Measurements from ENCODE around the gene KLHL12.

KLHL12 gene

DNA sequence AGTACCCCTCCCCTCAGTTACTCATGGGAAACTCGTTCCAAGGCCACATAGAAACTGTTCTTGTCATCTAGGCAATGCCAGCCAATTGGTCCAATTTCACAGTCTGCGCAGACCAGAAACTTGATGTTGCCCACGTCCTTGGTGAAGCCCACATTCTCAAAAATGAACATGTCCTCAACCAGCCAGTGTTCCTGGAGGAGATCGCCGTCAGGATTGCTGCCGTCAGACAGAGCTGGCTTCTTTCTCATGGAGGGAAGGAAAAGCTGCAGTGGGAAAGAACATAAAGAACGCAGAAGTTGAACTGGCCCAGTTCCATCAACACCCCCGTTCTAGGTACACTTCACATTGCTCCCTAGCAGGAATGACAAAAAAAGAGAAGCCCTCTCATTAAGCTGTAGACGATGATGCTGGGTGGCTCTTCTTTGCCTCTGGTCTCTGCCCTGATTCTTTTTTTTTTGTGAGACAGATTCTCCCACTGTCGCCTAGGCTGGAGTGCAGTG lies 46.0 kb downstream of the KLHL12 start:
- Histone ChIP-seq H3K9me3 (no peaks in the 10 kb centered on the region), H3K36me3 (peaks cover 13 to 37% (median 32%) of the 10 kb centered on the region in 3 donors), H3K4me1 (no peaks in the 10 kb centered on the region), H3K27me3 (no peaks in the 10 kb centered on the region), H3K27ac (no peak overlapping the region), H3K4me3 (no peak overlapping the region)
- DNase-seq, result no peak
- intact Hi-C loops (cut with DNase I; ENCODE audit: low total_unique reads), result no loop called here
- TF ChIP-seq, protein P1, sequence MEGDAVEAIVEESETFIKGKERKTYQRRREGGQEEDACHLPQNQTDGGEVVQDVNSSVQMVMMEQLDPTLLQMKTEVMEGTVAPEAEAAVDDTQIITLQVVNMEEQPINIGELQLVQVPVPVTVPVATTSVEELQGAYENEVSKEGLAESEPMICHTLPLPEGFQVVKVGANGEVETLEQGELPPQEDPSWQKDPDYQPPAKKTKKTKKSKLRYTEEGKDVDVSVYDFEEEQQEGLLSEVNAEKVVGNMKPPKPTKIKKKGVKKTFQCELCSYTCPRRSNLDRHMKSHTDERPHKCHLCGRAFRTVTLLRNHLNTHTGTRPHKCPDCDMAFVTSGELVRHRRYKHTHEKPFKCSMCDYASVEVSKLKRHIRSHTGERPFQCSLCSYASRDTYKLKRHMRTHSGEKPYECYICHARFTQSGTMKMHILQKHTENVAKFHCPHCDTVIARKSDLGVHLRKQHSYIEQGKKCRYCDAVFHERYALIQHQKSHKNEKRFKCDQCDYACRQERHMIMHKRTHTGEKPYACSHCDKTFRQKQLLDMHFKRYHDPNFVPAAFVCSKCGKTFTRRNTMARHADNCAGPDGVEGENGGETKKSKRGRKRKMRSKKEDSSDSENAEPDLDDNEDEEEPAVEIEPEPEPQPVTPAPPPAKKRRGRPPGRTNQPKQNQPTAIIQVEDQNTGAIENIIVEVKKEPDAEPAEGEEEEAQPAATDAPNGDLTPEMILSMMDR (IDR thresholded peaks at IDR 0.05), result no peak

DNA sequence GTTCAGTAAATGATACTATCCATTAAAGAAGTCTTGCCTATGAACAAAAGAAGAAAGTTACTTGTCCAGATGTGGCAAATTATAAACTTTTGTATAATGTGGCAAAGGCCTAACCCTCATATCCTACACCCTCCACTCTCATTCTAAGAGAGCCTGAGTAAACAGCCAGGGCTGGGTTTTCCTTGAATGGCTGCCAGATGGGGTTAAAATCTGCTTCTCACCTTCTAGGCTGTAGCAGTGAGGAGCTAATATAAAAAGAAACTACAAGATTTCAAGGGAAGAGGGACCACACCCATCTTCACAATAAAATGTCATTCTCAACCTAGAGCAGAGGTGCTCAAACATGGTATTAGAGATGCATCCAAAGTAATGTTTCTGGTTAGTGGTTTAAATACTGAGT lies 47.0 kb downstream of the KLHL12 start:
- no peak for DNase-seq

DNA sequence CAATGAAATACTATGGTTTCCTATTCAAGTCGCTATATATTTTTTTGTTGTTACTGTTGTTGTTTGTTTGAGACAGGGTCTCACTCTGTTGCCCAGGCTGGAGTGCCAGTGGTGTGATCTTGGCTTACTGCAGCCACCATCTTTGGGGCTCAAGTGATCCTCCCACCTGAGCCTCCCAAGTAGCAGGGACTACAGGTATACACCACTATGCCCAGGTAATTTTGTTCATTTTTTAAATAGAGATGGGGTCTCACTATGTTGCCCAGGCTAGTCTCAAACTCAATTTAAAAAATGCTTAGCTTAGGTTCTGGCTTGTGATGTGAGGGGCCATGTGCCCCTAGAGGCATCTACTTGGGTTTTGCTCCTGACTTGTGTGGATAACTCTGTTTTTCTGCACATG lies 47.9 kb downstream of the KLHL12 start:
- TF ChIP-seq, protein P1 (IDR thresholded peaks at IDR 0.05), result no peak
- Histone ChIP-seq H3K27me3 (no peaks in the 10 kb centered on the region), H3K4me3 (no peak overlapping the region), H3K27ac (no peak overlapping the region), H3K4me1 (no peaks in the 10 kb centered on the region), H3K36me3 (peaks cover 13 to 37% (median 32%) of the 10 kb centered on the region in 3 donors), H3K9me3 (no peaks in the 10 kb centered on the region)
- intact Hi-C loops (cut with DNase I; ENCODE audit: low total_unique reads), result no loop called here
- DNase-seq, result no peak

More for the DNA sequence above, 47.0 kb downstream of the KLHL12 start:
- Histone ChIP-seq H3K4me3 (no peak overlapping the region), H3K4me1 (no peaks in the 10 kb centered on the region), H3K27me3 (no peaks in the 10 kb centered on the region), H3K27ac (no peak overlapping the region), H3K36me3 (peaks cover 13 to 37% (median 32%) of the 10 kb centered on the region in 3 donors), H3K9me3 (no peaks in the 10 kb centered on the region)
- TF ChIP-seq, protein P1 (IDR thresholded peaks at IDR 0.05), result no peak
- intact Hi-C loops (cut with DNase I; ENCODE audit: low total_unique reads), result no loop called here

DNA sequence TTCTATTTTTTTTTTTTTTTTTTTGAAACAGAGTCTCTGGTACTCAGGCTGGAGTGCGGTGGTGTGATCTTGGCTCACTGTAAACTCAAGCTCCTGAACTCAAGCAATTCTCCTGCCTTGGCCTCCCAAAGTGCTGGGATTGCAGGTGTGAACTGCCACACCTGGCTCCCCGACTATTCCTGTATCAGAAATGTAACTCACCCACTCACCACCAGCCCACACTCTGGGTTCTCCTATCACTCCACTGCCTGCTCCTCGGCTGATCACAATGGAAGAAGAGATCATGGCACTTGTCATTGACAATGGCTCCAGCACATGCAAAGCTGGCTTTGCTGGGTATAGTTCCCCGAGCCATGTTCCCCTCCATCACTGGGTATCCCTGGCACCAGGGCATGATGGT lies 54.0 kb downstream of the KLHL12 start:
- H3K4me3 ChIP-seq, result no peak overlapping the region
- H3K4me1 ChIP-seq, result no peaks in the 10 kb centered on the region
- no peak for DNase-seq
- TF ChIP-seq, protein P1 (IDR thresholded peaks at IDR 0.05), result no peak
- no peaks in the 10 kb centered on the region for H3K27me3 ChIP-seq
- no peaks in the 10 kb centered on the region for H3K9me3 ChIP-seq
- no peak overlapping the region for H3K27ac ChIP-seq
- H3K36me3 ChIP-seq, result peaks cover 0 to under 1% (median under 1%) of the 10 kb centered on the region in 3 donors
- intact Hi-C loops (cut with DNase I; ENCODE audit: low total_unique reads), result no loop called here

DNA sequence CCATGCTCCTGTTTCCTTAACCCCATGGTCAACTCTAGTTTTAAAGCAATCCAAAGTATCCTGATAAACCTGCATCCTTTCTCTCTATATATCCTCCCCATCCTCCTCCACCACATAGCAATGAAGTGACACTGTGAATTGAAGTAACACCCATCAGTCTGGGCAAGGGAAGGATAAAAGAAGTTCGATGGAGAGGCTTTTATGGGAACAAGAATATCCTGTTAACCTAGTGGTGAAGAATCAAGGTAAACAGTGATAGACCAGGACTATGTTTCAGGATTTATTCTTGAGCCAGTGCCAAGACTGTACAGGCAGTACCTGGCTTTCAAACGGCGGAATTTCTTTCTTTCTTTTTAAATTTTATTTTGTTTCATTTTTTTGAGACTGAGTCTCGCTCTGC lies 55.7 kb downstream of the KLHL12 start:
- no peak for DNase-seq
- TF ChIP-seq, protein P1 (IDR thresholded peaks at IDR 0.05), result no peak

More for the DNA sequence above, 55.7 kb downstream of the KLHL12 start:
- intact Hi-C loops (cut with DNase I; ENCODE audit: low total_unique reads), result no loop called here
- no peaks in the 10 kb centered on the region for H3K36me3 ChIP-seq
- H3K4me1 ChIP-seq, result no peaks in the 10 kb centered on the region
- no peak overlapping the region for H3K4me3 ChIP-seq
- H3K9me3 ChIP-seq, result no peaks in the 10 kb centered on the region
- no peak overlapping the region for H3K27ac ChIP-seq
- no peaks in the 10 kb centered on the region for H3K27me3 ChIP-seq
